GM06990 (cell line): ENCODE measurements around the gene SYNC.
"Not testable (repeated sequence)": the region's sequence is repeated elsewhere in the genome, so short reads cannot be mapped to it uniquely, and the experiment has no call there.

Experiments used
- DNase-seq: peaks from one replicate; pipeline ENCODE4 v3.0.0-alpha.2; 2011; ENCODE audit not compliant: insufficient read length; ENCODE audit errors: extremely low read depth
- H3K27me3 ChIP-seq: replicated peaks from 2 replicates; pipeline ENCODE4 v1.6.0; 2011; ENCODE audit warnings: low read length; ENCODE audit not compliant: control insufficient read depth, insufficient read depth
- H3K36me3 ChIP-seq: 2 replicates; pipeline ENCODE4 v1.5.1; 2011; ENCODE audit warnings: low read length; ENCODE audit not compliant: control insufficient read depth, insufficient read depth
- H3K4me3 ChIP-seq: replicated peaks from 2 replicates; pipeline ENCODE4 v1.5.1; 2011; ENCODE audit warnings: low read depth, mild to moderate bottlenecking, control low read depth, low read length
- TF ChIP-seq, protein P1 (sequence below): IDR thresholded peaks from 2 replicates; pipeline ENCODE4 v1.5.1; 2011; ENCODE audit warnings: low read length, control low read depth, mild to moderate bottlenecking, inconsistent platforms; ENCODE audit not compliant: insufficient read depth, poor library complexity, severe bottlenecking

SYNC gene

GRCh38 chr1:32705516-32705915 is 2.9 kb upstream of the SYNC start:
- peaks cover 1% of the 10 kb centered on the region; the same call in 1 of the 2 replicates for H3K27me3 ChIP-seq
- DNase-seq, result no peak
- H3K4me3 ChIP-seq, result no peak overlapping the region
- no peaks in the 10 kb centered on the region for H3K36me3 ChIP-seq
- TF ChIP-seq, protein P1, sequence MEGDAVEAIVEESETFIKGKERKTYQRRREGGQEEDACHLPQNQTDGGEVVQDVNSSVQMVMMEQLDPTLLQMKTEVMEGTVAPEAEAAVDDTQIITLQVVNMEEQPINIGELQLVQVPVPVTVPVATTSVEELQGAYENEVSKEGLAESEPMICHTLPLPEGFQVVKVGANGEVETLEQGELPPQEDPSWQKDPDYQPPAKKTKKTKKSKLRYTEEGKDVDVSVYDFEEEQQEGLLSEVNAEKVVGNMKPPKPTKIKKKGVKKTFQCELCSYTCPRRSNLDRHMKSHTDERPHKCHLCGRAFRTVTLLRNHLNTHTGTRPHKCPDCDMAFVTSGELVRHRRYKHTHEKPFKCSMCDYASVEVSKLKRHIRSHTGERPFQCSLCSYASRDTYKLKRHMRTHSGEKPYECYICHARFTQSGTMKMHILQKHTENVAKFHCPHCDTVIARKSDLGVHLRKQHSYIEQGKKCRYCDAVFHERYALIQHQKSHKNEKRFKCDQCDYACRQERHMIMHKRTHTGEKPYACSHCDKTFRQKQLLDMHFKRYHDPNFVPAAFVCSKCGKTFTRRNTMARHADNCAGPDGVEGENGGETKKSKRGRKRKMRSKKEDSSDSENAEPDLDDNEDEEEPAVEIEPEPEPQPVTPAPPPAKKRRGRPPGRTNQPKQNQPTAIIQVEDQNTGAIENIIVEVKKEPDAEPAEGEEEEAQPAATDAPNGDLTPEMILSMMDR, result no peak

DNA sequence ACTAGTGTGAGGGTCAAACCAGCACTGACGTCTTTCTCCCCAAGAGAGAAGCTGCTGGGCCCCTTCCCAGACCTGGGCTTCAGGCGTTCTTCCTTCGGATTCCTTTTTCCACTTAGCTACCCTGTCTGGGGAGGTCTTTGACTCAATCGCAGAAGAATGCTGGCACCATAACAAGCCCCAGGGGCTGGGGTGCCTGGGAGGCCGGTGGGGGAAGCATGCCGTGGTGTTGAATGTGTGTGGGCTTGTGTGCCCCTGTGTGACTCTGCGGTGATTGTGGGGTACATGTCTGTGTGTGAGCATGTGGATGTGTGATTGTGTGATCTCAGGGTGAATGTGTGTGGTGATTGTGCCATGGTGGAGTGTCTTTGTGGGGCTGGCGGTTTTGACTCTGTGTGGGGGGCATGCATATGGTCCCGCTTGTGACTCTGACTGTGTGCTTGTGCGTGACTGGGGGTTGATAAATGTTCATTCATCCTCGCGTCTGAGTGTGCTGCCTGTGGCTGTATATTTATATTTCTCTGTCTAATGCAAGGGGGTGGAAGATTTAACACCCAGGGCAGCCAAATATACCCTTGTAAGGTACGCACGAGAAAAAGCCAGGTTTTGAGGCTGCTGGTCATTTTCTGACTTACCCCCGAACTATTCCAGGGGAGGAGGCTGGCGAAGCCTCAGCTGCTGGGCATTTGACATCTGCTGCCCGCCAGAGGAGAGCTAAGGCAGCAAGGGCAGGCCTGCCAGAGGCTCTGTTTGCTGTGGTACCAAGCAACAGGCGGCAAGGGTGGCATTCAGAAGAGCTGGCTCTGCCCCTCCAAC is 1.1 kb upstream of the SYNC start:
- DNase-seq, result no peak
- TF ChIP-seq, protein P1, result no peak

GRCh38 chr1:32701951-32702598 is 495 bp downstream of the SYNC start:
- peaks cover 1% of the 10 kb centered on the region; the same call in 1 of the 2 replicates for H3K27me3 ChIP-seq
- no peak overlapping the region for H3K4me3 ChIP-seq
- no peak for DNase-seq
- TF ChIP-seq, protein P1, result no peak
- H3K36me3 ChIP-seq, result no peaks in the 10 kb centered on the region

More for the DNA sequence above, 1.1 kb upstream of the SYNC start:
- H3K36me3 ChIP-seq, result no peaks in the 10 kb centered on the region
- H3K4me3 ChIP-seq, result no peak overlapping the region
- H3K27me3 ChIP-seq, result peaks cover 1% of the 10 kb centered on the region; the same call in 1 of the 2 replicates

- no peaks in the 10 kb centered on the region for H3K36me3 ChIP-seq
- TF ChIP-seq, protein P1, result no peak
- H3K27me3 ChIP-seq, result peaks cover 1% of the 10 kb centered on the region; the same call in 1 of the 2 replicates
- H3K4me3 ChIP-seq, result no peak overlapping the region
- DNase-seq, result no peak
These were observed 1.1 kb downstream of the SYNC start for GRCh38 chr1:32701421-32701911.

- H3K27me3 ChIP-seq, DNase-seq, H3K4me3 ChIP-seq, H3K36me3 ChIP-seq: not testable (repeated sequence)
These were observed 5.6 kb downstream of the SYNC start for GRCh38 chr1:32696996-32697395.

- TF ChIP-seq, protein P1, result no peak
- DNase-seq, result no peak
- H3K27me3 ChIP-seq, result no peaks in the 10 kb centered on the region
- H3K36me3 ChIP-seq, result no peaks in the 10 kb centered on the region
- no peak overlapping the region for H3K4me3 ChIP-seq
These were observed 6.5 kb downstream of the SYNC start for GRCh38 chr1:32696041-32696440.
